GM21390 (cell line): ENCODE results near the gene EPC2.
"Not testable (repeated sequence)": the region's sequence is repeated elsewhere in the genome, so short reads cannot be mapped to it uniquely, and the experiment has no call there.

ENCODE experiments used
- ATAC-seq: cut with Tn5 transposase; IDR thresholded peaks from one replicate; pipeline ENCODE4 v1.9.1; 2021; ENCODE audit not compliant: unreplicated experiment

EPC2 gene

GRCh38 chr2:148638543-148638942, 6.0 kb upstream of the EPC2 start:
- no peak for ATAC-seq

DNA sequence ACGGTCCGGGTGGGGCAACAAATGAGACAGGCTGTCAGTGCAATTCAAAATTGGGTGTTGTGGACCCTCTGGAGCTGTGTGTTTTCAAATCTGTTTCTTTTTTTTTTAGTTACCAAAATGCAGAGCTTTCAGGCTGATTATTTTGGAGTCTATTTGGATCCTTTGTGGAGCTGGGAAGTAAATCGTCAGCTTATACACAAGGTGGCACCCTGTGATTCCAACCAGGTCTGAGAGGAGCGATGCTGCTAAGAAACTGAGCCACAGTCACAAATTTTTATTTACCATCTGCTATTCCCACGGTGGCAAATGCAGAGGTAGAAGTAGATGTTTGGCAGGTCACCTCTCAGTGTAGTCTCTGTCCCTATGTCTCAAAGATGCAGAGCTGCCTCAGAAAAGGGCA, 3.8 kb upstream of the EPC2 start:
- ATAC-seq, result no peak

DNA sequence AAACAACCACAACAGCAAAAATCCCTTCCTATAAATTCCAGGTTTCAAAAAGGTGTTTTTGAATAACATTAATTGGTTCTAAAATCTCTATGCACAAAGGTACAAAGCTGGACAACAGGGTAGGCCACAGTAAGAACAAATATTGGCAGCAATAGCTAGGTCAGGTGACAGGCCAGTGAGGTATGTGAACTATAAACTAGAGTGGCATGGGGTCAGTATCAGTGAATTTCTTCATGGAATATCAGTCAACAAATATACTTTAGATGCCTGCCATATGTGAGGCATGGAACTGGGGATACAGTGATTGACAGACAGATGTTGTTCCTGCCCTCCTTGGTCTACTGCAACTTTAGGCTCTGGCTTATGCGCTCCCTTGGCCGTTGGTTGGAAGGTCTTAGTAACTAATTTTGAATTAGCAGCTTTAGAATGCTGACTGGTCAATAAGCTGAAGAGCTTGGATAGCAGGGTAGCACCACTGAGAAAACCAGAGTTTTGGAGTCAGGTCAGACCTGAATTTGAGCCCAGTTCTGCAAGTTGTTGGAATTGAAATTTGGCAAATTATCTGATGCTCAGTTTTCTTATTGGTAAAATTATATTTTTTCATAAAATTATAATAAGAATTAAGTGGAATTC, 2.3 kb upstream of the EPC2 start:
- ATAC-seq, result no peak

GRCh38 chr2:148642891-148643416, 1.6 kb upstream of the EPC2 start:
- no peak for ATAC-seq

GRCh38 chr2:148643421-148643820, 1.1 kb upstream of the EPC2 start:
- peak; percentile 29 for ATAC-seq

- ATAC-seq, result peak; percentile 41
Observed at GRCh38 chr2:148644883-148645538, 460 bp downstream of the EPC2 start.

GRCh38 chr2:148645539-148646230, 1.1 kb downstream of the EPC2 start:
- ATAC-seq, result peak; percentile 42

DNA sequence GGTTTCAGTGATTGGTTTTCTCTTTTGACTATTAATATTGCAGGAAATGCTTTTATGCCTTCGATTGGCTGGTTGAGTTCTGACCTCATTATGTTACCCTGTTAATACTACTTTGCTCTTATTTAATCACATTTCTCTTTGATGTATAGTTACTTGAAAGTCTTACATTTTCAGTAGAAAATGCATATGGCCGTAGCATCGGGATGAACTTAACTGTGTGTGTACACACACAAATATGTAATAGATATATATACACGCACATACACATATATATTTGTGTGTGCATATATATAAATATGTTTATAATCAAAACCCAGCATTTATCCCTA, 1.6 kb downstream of the EPC2 start:
- ATAC-seq, result no peak

GRCh38 chr2:148647711-148648110, 3.2 kb downstream of the EPC2 start:
- not testable (repeated sequence) for ATAC-seq

DNA sequence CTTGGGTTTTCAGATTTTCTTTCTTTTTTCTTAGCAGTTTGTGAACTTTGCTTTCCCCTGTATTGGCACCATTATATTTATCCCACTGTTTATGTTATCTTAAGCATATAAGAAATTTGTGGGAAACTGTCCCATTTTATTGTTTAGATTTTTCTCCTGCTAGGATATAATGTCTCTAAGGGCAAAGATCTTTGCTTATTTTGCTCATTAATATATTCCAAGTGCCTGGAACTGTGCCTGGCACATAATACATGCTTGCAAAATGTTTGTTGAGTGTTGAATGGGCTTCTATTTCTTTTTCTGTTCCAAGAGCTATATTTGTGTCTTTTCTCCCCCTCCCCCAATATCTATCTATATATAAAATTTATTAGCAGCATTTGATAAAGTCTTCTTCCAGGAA, 5.4 kb downstream of the EPC2 start:
- no peak for ATAC-seq

DNA sequence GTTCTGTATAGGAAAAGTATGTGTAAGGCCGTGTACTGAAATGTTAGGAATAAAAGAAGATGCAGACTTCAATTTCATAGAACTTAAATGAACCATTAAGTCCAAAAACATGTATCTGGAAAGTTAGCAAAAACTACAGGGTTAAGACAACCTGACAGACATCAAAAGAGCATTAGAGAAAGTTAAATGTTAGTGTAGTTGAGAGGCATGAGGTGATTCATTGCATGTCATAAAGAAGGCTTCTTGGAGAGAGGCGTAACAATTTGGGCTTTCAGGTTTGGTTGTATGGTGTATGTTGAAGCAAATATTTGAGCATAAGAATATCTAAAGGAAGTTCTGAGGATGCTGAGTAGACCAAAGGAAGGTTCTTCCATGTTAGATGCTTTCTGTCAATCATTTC, 6.3 kb downstream of the EPC2 start:
- no peak for ATAC-seq

- ATAC-seq, result no peak
Observed at GRCh38 chr2:148651972-148652371, 7.4 kb downstream of the EPC2 start.

DNA sequence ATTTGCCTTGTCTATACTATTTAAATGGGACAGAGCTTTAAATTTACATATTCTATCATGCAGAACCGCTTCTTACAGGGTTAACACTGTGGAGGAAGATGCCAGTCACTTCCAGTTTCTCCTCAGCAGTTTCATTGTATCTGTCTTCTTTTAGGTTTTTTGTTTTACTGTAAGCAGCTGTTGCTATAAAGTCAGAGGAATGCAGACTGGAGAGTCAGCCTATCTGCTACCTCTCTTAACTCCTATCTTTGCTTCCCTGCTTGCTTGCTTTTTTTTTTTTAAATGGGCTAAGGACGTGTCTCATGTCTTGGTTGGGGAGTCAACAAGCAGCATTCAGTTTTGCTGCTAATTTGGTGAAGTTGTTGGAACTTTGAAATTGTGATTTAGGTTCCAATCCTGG, 8.9 kb downstream of the EPC2 start:
- peak; percentile 96 for ATAC-seq

DNA sequence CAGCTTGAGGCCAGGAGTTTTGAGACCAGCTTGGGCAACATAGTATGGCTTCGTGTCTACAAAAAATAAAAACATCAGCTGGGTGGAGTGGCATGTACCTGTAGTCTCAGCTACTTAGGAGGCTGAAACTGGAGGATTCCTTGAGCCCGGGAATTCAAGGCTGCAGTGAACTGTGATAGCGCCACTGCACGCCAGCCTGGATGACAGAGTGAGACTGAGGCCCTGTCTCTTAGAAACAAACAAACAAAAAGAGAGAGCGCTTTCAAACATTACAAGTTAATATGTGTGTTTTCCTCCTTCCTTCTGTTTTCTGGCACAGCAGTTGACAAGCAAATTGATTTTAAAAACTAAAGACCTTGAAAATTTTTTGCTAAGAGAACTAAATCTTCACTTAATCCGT, 9.9 kb downstream of the EPC2 start:
- ATAC-seq, result no peak

DNA sequence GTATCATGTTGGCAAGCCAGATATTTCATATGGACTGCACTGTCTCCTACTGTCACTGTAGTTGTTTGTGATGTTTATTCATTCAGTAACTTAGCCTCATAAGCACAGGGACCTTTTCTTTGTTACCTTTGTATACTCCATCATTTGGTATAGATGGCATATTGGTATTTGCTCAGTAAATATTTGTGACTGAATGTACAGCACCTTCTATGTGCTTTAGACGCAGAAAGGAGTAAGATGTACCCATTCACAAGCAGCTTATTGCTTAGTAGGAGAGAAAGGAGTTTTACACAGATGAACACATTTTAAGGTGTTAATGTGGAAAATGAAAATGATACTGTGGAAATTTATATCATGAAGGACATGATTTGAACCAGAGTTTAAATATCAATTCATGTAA, 12.0 kb downstream of the EPC2 start:
- ATAC-seq, result no peak

DNA sequence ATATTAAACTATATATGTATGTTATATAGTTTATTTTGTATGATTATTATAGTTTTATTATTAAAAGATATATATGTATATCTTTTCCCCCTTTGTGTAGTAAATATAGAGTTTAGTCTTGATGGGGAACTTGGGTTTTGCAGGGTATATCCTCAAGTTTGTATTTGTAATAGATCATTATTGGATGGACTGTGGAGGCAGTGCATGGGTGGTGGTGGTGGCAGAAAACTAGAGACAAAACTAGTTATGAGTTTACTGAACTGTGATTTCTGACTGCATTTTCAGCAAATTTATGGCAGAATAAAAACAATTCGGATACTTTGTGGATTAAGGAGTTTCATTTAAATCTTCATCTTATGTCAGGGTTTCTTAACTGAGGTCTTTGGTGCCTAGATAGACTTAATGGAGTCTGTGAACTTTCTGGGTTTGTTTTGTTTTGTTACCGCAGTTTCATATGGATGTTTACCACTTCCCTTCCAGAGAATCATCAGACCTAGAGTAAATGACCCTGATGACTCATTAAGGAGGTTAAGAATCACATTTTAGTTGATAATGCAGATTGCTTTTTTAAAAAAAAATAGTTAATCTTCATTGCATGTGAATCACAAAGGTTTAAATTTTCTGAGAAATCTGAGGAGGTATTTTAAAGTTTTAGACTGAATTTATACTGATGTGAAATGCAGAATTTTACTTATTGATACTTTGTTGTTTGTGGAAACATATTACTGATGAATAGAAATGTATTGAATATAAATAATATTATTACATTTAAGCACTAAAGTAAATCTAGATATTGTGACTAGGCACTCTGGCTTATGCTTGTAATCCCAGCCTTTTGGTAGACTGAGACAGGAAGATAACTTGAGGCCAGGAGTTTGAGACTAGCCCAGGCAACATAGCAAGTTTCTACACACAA, 14.5 kb downstream of the EPC2 start:
- ATAC-seq, result peak; percentile 96

GRCh38 chr2:148660999-148661398, 16.4 kb downstream of the EPC2 start:
- ATAC-seq, result no peak

- ATAC-seq, result not testable (repeated sequence)
Observed at GRCh38 chr2:148662332-148662731, 17.8 kb downstream of the EPC2 start.

DNA sequence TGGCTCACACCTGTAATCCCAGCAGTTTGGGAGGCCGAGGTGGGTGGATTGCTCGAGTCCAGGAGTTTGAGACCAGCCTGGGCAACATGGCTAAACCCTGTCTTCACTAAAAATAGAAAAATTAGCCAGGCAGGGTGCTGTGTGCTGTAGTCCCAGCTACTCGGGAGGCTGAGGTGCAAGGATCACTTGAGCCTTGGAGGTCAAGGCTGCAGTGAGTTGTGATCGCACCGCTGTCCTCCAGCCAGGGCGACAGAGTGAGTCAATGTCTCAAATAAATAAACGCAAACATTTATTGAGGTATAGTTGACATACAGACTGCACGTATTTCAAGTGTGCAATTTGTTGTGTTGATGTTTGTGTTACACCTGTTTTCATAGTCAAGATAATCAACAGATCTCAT, 19.7 kb downstream of the EPC2 start:
- ATAC-seq, result no peak

DNA sequence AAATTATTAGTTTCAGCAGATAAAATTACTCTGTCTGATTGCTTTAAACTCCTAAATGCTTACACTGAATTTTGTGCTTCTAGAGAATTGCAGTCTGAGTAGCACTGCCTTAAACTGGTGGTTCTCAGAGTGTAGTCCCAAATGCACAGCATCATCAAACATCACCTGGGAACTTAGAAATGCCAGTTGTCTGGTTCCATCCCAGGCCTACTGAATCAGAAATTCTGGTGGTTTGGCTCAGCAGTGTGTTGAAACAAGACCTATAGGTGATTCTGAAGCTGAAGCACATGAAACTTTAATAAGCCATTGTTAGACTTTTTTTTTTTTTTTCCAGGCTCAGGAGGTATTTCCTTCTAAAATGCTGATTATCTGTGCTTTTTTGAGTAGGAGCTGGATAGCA, 22.0 kb downstream of the EPC2 start:
- no peak for ATAC-seq

DNA sequence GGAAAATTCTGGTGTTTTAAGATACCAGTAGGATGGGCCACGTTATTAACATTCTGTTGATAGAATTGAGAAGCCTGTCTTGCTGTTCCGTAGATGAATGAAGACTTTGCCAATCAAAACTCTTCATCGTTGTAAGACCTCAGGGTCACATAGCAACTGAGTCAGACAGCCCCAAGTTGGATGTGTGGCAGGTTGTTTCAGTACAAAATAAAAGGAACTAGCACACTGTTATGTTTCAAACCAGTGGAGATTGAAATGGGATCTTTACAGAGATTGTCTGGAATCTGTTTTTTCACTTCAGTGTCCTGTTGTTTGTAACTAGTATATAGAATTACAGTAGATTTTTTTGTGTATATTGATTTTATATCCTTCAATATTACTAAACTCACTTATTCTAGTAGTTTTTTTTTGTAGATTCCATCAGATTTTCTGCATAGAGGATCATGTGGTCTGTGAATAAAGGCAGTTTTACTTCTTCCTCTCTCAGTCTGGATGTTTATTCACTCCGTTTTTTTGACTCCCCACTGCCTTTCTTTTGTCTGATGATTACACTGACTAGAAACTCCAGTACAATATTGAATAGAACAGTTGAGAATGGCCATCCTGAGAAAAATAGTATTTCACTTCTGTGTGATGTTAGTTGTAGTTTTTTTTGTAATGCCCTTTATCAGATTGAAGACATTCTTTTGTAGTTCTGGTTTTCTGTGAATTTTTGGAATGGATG, 22.7 kb downstream of the EPC2 start:
- ATAC-seq, result no peak
